BJ (cell line): ENCODE measurements around the gene SIRPD. TPM values are rescaled to one million over a fixed set of nuclear protein-coding genes. Genes with fewer than 3 reads are reported as not detected.
"Not testable (repeated sequence)": the region's sequence is repeated elsewhere in the genome, so short reads cannot be mapped to it uniquely, and the experiment has no call there.

Experiments
- CTCF ChIA-PET: fragments of 350-600 bp; formaldehyde crosslinking; extraction: SDS; loops from one replicate; lab custom pipeline; 2021; ENCODE audit warnings: antibody characterized with exemption, inconsistent platforms; lab: Yijun Ruan, JAX
- POLR2A ChIA-PET: fragments of 300-600 bp; sonication (Branson Sonifier 250); formaldehyde crosslinking; extraction: SDS; loops from one replicate; lab custom pipeline; 2021; ENCODE audit warnings: antibody characterized with exemption; lab: Charles Lee
- DNase-seq: peaks from one replicate; pipeline ENCODE4 v3.0.0-alpha.2; 2011; ENCODE audit warnings: low read depth
- H3K27me3 ChIP-seq: 2 replicates; pipeline ENCODE4 v1.6.0; 2011; ENCODE audit warnings: low read length; ENCODE audit not compliant: control insufficient read depth, insufficient read depth
- H3K36me3 ChIP-seq: 2 replicates; pipeline ENCODE4 v1.5.1; 2011; ENCODE audit warnings: low read length; ENCODE audit not compliant: control insufficient read depth, insufficient read depth
- H3K4me3 ChIP-seq: 2 replicates; pipeline ENCODE4 v1.5.1; 2011; ENCODE audit warnings: low read depth, mild to moderate bottlenecking, control low read depth, low read length
- polyA plus RNA-seq: library from polyadenylated mRNA; depleted of rRNA; stranded (reverse); fragments of >200 nt; gene quantifications from 2 replicates; pipeline ENCODE4 v1.2.3, GENCODE V29; 2011
- TF ChIP-seq, protein P1 (sequence below): IDR thresholded peaks from 2 replicates; pipeline ENCODE4 v1.5.1; 2011; ENCODE audit warnings: low read depth, mild to moderate bottlenecking, control low read depth, inconsistent platforms, low read length, moderate library complexity; ENCODE audit not compliant: insufficient read depth

Gene SIRPD
- polyA plus RNA-seq, 1 experiment, result not detected

DNA sequence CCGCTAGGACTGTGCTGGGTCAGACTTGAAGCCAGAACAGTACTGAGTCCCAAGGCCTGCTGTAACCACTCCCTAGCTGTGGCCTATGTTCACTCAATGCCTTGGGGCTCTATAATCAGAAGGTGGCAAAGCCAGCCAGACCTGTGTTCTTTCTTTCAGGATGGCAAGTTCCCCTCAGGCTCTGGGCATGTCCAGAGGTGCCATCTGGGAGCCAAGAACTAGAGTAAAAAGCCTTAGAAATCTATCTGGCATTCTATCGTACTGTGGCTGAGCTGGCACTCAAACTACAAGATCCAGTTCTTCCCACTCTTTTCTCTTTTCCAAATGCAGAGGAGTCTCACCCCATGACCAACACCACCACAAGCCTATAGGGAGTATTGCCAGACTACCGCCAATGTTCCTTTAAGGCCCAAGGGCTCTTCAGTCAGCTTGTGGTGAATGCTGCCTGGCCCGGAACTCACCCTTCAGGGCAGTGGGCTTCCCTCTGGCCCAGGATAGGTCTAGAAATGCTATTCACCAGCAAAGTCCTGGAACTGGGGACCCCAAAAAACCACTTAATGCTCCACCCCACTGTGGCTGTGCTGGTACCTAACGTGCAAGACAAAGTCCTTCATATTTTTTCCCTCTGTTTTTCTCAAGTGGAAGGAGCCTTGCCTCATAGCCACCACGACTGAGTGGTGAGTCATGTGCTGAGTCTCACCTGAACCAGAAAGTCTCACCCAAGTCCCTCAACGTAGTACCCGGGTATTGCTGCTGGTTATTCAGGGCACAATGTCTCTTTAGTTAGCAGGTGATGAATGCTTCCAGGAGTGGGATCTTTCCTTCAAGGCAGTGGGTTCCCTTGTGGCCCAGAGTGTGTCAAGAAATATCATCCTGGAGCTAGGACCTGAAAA is 57.7 kb downstream of the SIRPD start:
- no peak for DNase-seq
- TF ChIP-seq, protein P1, sequence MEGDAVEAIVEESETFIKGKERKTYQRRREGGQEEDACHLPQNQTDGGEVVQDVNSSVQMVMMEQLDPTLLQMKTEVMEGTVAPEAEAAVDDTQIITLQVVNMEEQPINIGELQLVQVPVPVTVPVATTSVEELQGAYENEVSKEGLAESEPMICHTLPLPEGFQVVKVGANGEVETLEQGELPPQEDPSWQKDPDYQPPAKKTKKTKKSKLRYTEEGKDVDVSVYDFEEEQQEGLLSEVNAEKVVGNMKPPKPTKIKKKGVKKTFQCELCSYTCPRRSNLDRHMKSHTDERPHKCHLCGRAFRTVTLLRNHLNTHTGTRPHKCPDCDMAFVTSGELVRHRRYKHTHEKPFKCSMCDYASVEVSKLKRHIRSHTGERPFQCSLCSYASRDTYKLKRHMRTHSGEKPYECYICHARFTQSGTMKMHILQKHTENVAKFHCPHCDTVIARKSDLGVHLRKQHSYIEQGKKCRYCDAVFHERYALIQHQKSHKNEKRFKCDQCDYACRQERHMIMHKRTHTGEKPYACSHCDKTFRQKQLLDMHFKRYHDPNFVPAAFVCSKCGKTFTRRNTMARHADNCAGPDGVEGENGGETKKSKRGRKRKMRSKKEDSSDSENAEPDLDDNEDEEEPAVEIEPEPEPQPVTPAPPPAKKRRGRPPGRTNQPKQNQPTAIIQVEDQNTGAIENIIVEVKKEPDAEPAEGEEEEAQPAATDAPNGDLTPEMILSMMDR, result no peak
- peaks cover 14% of the 10 kb centered on the region for H3K27me3 ChIP-seq
- H3K36me3 ChIP-seq, result no peaks in the 10 kb centered on the region
- ChIA-PET CTCF (interaction anchor here (1.1 kb wide), 1 partner anchor 10 kb away, joined by 3 read pairs; no protein-coding TSS in a partner anchor), POLR2A (no interaction called here)
- H3K4me3 ChIP-seq, result no peak overlapping the region

DNA sequence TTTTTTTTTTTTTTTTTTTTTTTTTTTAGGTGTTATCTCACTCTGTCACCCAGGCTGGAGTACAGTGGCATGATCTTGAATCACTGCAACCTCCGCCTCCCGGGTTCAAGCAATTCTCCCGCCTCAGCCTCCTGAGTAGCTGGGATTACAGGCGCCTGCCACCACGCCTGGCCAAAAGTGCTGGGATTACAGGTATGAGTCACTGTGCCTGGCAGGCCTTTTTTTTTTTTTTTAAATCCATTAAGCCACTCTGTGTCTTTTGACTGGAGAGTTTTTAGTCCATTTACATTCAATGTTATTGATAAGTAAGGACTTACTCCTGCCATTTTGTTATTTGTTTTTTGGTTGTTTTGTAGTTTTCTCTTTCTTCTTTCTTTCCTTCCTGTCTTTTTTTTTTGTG is 60.1 kb downstream of the SIRPD start:
- not testable (repeated sequence) for DNase-seq

DNA sequence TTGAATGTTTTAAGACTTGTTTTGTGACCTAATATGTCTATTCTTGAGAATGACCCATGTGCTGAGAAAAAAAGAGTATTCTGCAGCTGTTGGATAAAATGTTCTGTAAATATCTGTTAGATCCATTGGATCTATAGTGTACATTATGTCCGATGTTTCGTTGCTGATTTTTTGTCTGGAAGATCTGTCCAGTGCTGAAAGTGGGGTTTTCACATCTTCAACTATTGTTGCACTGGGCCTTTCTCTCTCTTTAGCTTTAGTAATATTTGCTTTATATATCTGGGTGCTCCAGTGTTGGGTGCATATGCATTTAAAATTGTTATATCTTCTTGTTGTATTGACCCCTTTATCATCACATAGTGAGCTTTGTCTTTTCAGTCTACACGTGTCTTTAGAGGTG is 60.6 kb downstream of the SIRPD start:
- no peak for DNase-seq
- peaks cover 23% of the 10 kb centered on the region for H3K27me3 ChIP-seq
- TF ChIP-seq, protein P1, result no peak
- no peaks in the 10 kb centered on the region for H3K36me3 ChIP-seq
- CTCF ChIA-PET, result no interaction called here
- H3K4me3 ChIP-seq, result no peak overlapping the region
- POLR2A ChIA-PET, result no interaction called here

More for the DNA sequence above, 60.1 kb downstream of the SIRPD start:
- H3K36me3 ChIP-seq, CTCF ChIA-PET, POLR2A ChIA-PET, H3K4me3 ChIP-seq: not testable (repeated sequence)
- peaks cover 22% of the 10 kb centered on the region for H3K27me3 ChIP-seq

DNA sequence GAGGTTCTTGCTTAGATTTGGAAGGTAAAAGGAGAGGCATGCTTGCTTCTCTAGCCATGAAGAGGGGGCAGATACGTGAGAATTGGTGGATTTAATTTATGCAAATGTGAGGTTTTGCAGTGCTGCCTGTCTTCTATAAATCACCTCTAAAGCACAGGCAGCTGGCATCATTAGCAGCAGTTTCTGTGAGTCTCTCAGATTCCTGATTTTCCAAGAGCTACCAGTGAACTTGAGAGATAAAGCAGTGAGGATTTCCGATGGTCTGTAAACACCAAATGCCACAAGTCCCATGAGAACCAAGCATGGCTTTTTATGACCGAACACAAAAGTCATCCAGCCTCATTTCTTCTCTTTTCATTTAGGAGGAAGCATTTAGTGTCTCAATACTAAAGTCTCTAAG is 63.1 kb downstream of the SIRPD start:
- H3K4me3 ChIP-seq, result no peak overlapping the region
- CTCF ChIA-PET, result interaction anchor here (3.6 kb wide), 1 partner anchor 9 kb away, joined by 19 read pairs; no protein-coding TSS in a partner anchor
- H3K27me3 ChIP-seq, result peaks cover 12% of the 10 kb centered on the region
- H3K36me3 ChIP-seq, result no peaks in the 10 kb centered on the region
- DNase-seq, result no peak
- POLR2A ChIA-PET, result no interaction called here
- TF ChIP-seq, protein P1, result no peak

DNA sequence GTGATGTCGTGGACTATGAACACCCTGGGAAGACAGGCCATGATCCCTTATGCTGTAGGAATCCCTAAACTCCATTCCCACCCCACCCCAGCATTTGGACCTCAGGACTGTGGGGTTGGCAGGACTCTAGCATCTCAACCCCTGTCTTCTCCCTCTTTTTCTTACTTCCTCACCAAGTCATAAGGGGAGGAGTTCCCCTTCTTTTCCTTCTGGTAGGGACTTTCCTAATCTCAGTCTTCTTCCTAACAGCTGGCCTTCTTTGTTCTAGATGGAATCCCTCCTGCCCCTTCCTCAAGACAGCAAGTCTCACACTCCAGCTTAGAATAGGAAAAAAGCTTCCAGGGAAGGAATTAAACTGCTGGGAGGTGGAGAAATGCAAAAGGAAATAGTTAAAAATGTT is 64.0 kb downstream of the SIRPD start:
- no peaks in the 10 kb centered on the region for H3K36me3 ChIP-seq
- peaks cover 14% of the 10 kb centered on the region for H3K27me3 ChIP-seq
- ChIA-PET POLR2A (no interaction called here), CTCF (interaction anchor here (3.6 kb wide), 1 partner anchor 10 kb away, joined by 19 read pairs; no protein-coding TSS in a partner anchor)
- TF ChIP-seq, protein P1, result no peak
- H3K4me3 ChIP-seq, result no peak overlapping the region
- DNase-seq, result no peak
